ENCODE data around the gene AP5M1. TPM values are rescaled to one million over a fixed set of nuclear protein-coding genes. Genes with fewer than 3 reads are reported as not detected.

Gene AP5M1
- polyA plus RNA-seq, 1 donor from 2014 or later, result 40.0 TPM

DNA sequence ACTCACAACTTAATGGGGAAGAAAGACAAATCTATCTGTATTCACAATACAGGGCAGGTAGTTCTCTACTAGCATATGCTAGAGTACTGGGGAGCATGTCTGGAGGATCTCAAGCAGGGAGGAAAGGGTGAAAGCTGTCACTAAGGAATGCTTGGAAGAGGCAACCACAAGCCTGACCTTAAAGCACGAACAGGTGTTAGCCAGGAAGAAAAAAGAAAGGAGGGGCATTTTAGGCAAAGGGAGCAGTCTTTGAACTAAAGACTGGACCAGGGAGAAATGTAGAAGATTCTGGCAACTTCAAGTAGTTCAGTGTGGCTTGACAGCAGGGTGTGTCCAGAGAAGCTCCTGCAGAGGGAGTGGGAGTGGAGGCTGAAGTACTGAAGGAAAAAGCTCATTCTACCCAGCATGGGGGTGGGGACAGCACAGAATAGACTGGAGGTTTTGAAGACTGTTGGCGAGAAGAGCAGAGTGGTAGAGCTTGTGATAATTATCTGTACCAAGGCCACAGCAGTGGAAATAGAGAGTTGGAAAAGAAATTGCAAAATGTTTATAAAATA, 50.9 kb downstream of the AP5M1 start:
- H3K27ac ChIP-seq (ENCODE audit: low read length), result no peak overlapping the region
- no peaks in the 10 kb centered on the region for H3K9me2 ChIP-seq (ENCODE audit: insufficient read depth, low read length)
- H3K4me2 ChIP-seq (ENCODE audit: low read length), result no peak overlapping the region
- no peaks in the 10 kb centered on the region for H3K79me2 ChIP-seq (replicated peaks; ENCODE audit: insufficient read depth, low read length)
- no peak overlapping the region for H3K9ac ChIP-seq (ENCODE audit: low read length)
- H4K20me1 ChIP-seq (ENCODE audit: insufficient read depth), result no peaks in the 10 kb centered on the region
- H3K36me3 ChIP-seq (ENCODE audit: insufficient read depth, low read length), result no peaks in the 10 kb centered on the region
- H3K4me3 ChIP-seq (ENCODE audit: low read length), result no peak overlapping the region
- no peaks in the 10 kb centered on the region for H3K27me3 ChIP-seq (ENCODE audit: insufficient read depth, low read depth, low read length)
- no peaks in the 10 kb centered on the region for H3K9me3 ChIP-seq (ENCODE audit: low read length)
- H2AFZ ChIP-seq (ENCODE audit: low read depth, low read length), result no peak overlapping the region
- TF ChIP-seq REST (IDR thresholded peaks at IDR 0.05; ENCODE audit: borderline replicate concordance), result no peak
- no peak for TF ChIP-seq TAF1 (IDR thresholded peaks at IDR 0.05; ENCODE audit: low read depth)
- H3F3A ChIP-seq (ENCODE audit: insufficient read depth, low read length, poor library complexity, severe bottlenecking), result no peaks in the 10 kb centered on the region

DNA sequence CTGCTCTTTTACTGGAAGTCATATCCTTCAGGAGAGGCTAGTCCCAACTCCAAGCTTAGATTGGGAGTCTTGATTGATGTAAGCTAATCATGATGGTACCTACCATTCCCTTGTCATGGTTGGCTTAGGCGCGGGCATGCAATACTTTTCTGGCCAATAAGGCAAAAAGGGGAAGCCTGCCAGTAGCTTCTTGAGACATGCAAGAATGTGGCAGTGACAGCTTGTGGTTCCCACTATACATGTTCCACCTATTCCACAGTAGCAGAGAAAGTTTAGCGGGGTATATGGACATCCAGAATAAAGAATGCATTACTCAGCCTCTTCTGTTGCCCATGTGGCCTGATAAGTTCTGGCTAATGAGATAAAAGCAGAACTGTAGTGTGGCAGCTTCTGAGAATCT, 55.0 kb downstream of the AP5M1 start:
- Histone ChIP-seq H3K27ac (ENCODE audit: low read length) (no peak overlapping the region), H3F3A (ENCODE audit: insufficient read depth, low read length, poor library complexity, severe bottlenecking) (no peaks in the 10 kb centered on the region), H2AFZ (ENCODE audit: low read depth, low read length) (no peak overlapping the region), H3K36me3 (ENCODE audit: insufficient read depth, low read length) (no peaks in the 10 kb centered on the region), H3K79me2 (replicated peaks; ENCODE audit: insufficient read depth, low read length) (no peaks in the 10 kb centered on the region), H3K4me2 (ENCODE audit: low read length) (no peak overlapping the region), H3K4me3 (ENCODE audit: low read length) (no peak overlapping the region), H4K20me1 (ENCODE audit: insufficient read depth) (no peaks in the 10 kb centered on the region), H3K9me3 (ENCODE audit: low read length) (no peaks in the 10 kb centered on the region), H3K9ac (ENCODE audit: low read length) (no peak overlapping the region), H3K9me2 (ENCODE audit: insufficient read depth, low read length) (no peaks in the 10 kb centered on the region), H3K27me3 (ENCODE audit: insufficient read depth, low read depth, low read length) (no peaks in the 10 kb centered on the region)
- TF ChIP-seq REST (IDR thresholded peaks at IDR 0.05; ENCODE audit: borderline replicate concordance), result no peak
- no peak for TF ChIP-seq MXI1 (conservative IDR thresholded peaks at IDR 0.05; ENCODE audit: poor library complexity, severe bottlenecking)
- no peak for TF ChIP-seq CTCF (IDR thresholded peaks at IDR 0.05; ENCODE audit: poor library complexity, severe bottlenecking)
- TF ChIP-seq EZH2 (IDR thresholded peaks at IDR 0.05; ENCODE audit: borderline replicate concordance, insufficient read depth, low read length, poor library complexity, severe bottlenecking), result no peak
- TF ChIP-seq RAD21 (conservative IDR thresholded peaks at IDR 0.05), result no peak
- no peak for TF ChIP-seq EP300 (conservative IDR thresholded peaks at IDR 0.05; ENCODE audit: poor library complexity, severe bottlenecking)
- no peak for TF ChIP-seq TAF1 (IDR thresholded peaks at IDR 0.05; ENCODE audit: low read depth)
- TF ChIP-seq POLR2AphosphoS5 (IDR thresholded peaks at IDR 0.05), result no peak
- no peak for TF ChIP-seq SMC3 (conservative IDR thresholded peaks at IDR 0.05; ENCODE audit: poor library complexity)

All from neural cell (in vitro differentiated cells).